NCI-H1048 (cell line): ENCODE results near the gene KCNH2.

Experiments
- DNase-seq: peaks from one replicate; lab custom pipeline; 2025; lab: John Stamatoyannopoulos, UW

Gene KCNH2

DNA sequence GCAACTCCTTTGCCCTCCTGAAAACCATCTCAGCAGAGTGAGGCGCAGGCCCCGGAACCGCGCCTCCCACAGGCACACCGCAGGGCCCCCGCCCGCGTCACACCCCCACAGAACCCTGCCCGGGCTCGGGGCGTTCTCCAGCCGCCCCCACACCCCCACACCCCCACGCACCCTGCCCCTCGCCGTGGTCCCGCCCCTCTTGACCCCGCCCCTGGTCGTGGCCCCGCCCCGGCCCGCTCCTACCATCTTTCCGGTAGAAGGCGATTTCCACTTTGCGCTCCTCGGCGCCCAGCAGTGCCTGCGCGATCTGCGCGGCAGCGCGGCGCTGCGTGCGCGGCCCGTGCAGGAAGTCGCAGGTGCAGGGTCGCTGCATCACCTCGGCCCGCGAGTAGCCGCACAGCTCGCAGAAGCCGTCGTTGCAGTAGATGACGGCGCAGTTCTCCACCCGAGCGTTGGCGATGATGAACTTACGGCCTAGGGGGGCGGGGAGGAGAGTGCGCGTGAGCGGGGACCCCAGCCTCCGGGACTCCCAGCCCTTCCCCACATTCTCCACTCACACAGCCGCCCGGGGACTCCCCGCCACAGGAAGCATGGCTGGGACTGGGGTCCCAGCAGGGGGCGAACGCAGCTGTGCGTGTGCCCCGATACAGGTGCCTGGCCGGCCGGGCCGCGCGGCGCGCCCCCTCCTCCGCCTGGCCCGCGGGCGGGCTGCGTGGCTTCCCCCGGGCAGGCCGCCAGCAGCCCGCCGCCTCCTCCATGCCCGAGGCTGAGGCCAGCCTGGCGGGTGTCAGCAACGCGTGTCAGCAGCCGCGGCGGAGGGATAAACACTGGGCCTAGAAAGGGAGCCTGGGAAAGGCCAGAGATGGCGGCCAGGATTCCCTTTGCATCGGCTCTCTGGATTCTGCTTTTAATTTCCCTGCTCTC lies 3.4 kb downstream of the KCNH2 start:
- DNase-seq = no peak

- no peak for DNase-seq
These were observed 4.3 kb downstream of the KCNH2 start for GRCh38 chr7:150973571-150974451.

- DNase-seq = no peak
These were observed 5.4 kb downstream of the KCNH2 start for GRCh38 chr7:150972741-150973140.

- no peak for DNase-seq
These were observed 6.1 kb downstream of the KCNH2 start for GRCh38 chr7:150972023-150972468.

GRCh38 chr7:150971242-150972022 lies 6.7 kb downstream of the KCNH2 start:
- DNase-seq = no peak

DNA sequence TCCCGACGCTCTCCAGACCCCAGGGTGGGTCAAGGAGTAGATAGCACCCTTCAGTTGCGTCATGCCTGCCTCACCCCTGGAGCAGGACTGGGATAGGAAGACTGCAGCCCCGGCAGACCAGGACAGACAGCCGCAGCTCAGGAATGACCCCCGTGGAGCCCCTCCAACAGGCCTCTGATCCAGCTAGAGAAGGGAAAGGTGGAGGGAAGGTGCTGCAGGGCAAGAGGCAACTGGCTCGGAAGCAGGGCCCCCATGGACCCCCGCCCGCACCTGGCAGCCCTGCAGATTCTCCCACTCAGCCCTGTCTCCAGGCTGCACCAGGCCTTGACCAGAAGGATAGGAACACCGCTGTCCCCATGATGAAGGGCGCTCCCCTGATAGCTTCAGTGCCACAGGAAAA lies 7.7 kb downstream of the KCNH2 start:
- no peak for DNase-seq

GRCh38 chr7:150969475-150969874 lies 8.6 kb downstream of the KCNH2 start:
- DNase-seq = no peak

GRCh38 chr7:150968734-150969372 lies 9.3 kb downstream of the KCNH2 start:
- DNase-seq = no peak

DNA sequence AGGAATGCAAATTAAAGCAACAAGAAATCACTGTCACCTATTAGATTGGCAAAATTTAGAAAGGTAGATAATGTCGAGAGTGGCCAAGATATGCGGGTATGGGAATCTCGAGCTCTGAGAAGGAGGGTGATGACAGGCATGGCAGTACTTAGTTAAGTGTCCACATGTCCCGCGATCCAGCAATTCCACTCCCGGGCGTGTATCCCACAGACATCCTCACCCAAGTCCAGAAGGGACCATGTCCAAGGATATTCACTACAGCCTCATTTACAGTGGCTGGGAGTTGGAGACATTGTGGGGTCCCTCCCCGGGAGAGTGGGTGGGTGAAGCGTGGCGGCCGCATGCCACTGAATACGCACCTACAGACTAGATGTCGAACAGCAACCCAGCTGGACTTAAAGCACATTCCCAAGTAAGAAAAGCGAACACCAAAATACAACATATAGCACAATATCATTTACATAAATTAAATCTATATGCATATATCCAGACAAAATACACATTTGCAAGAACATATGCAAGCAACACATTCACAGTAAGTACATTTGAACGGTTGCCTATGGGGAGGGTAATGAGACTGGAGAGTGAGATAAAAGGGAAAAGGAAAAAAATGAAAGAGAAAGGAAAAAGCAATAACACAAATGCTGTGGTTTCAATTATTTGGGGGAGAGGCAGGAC lies 9.9 kb downstream of the KCNH2 start:
- DNase-seq = no peak

DNA sequence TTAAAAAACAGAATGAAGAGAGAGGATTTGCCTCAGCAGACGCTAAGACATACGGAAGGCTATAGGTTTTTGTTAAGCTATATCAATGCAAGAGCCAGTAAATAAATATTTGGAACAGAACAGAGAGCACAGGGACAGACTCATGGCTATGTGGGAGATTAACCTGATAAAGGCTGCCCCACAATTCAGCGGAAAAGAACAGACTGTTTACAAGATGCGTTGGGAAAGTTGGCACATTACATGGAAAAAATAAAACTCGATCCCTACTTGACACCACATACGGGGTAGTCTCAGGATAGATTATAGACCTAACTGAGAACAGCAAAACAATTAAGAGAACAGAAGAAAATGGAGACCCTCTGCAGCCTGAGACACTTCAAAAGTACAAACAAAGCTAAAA lies 10.8 kb downstream of the KCNH2 start:
- no peak for DNase-seq

DNA sequence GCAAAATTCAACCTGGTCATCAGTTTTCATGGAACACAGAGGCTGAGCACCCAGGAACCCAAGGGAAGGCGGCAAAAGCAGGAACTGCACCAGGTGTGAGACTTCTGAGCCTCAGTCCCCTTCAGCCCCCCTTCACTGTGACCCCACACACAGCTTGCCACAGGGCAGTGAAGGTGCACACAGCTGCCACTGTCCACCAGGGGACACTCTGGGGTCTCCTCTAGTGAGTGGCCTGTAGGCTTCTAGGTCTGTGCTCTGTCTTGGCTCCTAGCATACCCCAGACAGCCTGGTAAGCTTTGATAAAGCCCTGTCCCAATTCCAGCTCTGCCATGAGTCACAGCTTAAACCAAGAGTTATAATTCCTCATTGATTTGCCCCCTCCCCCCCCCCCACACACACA lies 12.1 kb downstream of the KCNH2 start:
- DNase-seq = no peak

GRCh38 chr7:150965273-150965830 lies 12.8 kb downstream of the KCNH2 start:
- no peak for DNase-seq

GRCh38 chr7:150964593-150965111 lies 13.5 kb downstream of the KCNH2 start:
- no peak for DNase-seq

- DNase-seq = no peak
These were observed 14.2 kb downstream of the KCNH2 start for GRCh38 chr7:150963707-150964559.

- DNase-seq = no peak
These were observed 15.3 kb downstream of the KCNH2 start for GRCh38 chr7:150962553-150963399.

- no peak for DNase-seq
These were observed 15.9 kb downstream of the KCNH2 start for GRCh38 chr7:150962290-150962552.

DNA sequence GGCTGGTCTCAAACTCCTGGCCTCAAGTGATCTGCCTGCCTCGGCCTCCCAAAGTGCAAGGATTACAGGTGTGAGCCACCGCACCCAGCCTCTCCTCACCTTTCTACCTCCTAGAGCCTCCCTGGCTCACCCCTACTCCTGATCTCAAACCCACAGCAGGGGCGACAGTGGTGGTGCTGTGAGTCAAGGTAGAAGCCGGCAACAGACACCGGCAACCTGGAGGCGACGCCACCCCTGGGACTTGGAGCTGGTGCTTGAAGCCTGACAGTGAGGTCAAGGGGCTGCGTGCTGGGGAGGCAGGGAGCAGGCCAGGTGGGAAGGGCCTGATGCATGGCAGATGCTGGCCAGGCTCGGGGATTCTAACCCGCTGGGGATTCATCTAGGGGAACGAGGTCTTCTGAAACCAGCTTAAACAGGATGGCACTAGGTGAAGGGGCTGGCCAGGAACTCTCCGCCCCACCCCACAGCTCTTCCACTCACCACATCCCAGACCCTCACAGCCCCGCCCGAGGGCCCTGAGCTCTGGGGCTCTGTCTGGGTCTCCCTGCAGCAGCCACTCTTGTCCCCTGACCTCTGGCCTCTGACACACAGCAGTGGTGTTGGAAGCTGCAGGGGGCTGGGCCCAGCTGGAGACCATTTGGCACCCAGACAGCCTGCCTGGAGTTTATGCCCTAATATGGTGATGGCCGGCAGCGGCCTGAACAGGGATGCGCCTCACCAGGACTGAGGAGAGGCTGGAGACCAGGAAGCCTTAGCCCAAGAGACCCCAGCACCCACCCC lies 16.4 kb downstream of the KCNH2 start:
- no peak for DNase-seq
